Measurements from ENCODE around the gene PFKL. TPM values are rescaled to one million over a fixed set of nuclear protein-coding genes. Genes with fewer than 3 reads are reported as not detected.

The PFKL gene
- 42.1 to 52.3 TPM (median 44.3 TPM) in 5 replicates for total RNA-seq (2022; extraction: Qiagen RNA extraction; ENCODE audit: low read depth)

DNA sequence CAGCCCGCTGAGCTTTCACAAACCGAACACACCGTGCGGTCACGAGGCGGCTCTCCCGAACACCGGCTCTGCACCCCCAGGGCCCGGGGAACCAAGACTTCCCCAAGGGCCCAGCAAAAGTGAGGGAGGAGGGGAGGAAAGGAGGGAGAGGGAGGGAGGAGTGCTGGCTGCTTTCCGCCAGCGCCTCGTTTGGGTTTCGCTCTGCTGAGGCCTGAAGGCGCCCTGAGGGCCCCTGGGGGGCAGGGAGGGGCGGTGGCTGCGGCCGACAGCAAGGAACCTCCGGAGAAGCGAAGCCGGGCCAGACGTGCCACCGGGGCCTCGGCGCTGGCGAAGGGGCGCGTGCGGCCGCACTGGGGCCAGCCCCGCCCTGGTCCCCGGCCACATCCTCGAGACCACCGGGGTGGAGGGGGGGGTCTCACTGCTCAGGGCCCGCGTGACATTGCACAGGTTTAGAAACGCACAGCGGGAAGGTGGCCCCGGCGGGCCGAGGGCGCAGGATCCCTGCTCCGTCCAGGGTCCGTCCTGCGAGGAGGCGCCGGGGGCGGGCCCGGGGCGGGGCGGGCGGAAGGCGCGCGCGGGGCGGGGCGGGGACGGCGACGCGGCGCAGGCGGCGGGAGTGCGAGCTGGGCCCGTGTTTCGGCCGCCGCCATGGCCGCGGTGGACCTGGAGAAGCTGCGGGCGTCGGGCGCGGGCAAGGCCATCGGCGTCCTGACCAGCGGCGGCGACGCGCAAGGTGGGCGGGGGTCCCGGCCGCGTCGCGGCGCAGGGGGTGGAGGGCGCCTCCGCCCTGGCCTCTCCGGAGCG, at the start of gene PFKL:
TSS of gene PFKL (plus strand) at position 596 of the 804 bp plus-strand sequence. CDS start at position 649, 53 bp downstream.

DNA sequence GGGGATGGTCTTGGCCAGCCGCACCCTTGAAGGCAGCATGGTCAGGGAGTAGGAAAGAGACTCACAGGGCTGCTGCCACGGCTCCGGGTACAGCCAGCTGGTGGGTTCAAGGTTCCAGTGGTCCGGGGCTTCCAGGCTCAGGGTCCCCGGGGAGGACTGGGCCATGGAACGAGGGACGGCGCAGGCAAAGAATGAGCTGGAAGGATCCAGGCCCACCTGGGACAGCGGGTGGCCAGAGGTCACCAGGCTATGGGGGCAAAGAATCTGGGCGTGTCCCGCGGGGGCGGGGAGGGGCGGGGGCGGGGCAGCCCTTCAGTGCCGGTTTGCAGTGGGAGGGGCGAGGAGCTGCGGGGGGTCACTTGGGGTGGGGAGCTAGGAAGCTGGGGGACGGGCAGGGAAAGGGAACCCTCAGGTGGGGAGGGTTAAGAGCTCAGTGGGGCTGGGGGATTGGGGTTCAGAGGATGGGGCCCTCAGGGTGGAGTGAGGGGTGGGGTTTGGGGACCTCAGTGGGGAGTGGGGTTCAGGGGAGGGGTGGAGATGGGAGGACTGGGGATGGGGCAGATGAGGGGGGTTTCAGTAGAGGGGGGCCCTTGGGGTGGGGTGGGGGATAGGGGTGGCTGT, 38.1 kb upstream of the PFKL start, which contains the start of gene DNMT3L:
TSS of gene DNMT3L (minus strand) at position 223 of the 621 bp plus-strand sequence. CDS start 638 bp downstream, outside the sequence.

DNA sequence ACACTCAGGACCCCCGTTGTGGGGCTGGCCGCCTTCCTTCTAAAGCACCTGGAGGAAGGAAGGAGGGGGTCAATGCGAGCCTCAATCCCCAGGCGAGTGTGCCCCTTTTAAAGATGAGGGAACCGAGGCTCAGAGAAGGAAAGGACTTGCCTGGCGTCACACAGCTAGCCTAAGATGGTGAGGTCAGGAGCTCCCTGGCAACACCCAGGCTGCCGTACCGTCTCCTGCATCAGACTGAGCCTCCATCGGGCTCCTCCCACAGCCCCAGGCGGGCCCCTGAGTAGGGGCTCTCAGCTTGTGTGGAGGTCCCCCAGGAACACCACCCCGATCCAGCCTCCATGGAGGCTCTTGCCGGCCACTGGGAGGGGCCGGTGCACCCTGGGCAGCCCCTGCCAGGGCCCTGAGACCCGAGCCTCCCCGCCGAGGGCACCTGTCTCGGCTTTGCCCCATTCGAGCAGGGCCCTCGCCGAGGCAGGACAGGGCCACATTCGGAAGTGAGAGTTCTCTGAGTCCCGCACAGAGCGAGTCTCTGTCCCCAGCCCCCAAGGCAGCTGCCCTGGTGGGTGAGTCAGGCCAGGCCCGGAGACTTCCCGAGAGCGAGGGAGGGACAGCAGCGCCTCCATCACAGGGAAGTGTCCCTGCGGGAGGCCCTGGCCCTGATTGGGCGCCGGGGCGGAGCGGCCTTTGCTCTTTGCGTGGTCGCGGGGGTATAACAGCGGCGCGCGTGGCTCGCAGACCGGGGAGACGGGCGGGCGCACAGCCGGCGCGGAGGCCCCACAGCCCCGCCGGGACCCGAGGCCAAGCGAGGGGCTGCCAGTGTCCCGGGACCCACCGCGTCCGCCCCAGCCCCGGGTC, 14.5 kb upstream of the PFKL start, which contains the start of gene AIRE:
TSS of gene AIRE (plus strand) at position 739 of the 855 bp plus-strand sequence. CDS start 131 bp downstream, outside the sequence.

DNA sequence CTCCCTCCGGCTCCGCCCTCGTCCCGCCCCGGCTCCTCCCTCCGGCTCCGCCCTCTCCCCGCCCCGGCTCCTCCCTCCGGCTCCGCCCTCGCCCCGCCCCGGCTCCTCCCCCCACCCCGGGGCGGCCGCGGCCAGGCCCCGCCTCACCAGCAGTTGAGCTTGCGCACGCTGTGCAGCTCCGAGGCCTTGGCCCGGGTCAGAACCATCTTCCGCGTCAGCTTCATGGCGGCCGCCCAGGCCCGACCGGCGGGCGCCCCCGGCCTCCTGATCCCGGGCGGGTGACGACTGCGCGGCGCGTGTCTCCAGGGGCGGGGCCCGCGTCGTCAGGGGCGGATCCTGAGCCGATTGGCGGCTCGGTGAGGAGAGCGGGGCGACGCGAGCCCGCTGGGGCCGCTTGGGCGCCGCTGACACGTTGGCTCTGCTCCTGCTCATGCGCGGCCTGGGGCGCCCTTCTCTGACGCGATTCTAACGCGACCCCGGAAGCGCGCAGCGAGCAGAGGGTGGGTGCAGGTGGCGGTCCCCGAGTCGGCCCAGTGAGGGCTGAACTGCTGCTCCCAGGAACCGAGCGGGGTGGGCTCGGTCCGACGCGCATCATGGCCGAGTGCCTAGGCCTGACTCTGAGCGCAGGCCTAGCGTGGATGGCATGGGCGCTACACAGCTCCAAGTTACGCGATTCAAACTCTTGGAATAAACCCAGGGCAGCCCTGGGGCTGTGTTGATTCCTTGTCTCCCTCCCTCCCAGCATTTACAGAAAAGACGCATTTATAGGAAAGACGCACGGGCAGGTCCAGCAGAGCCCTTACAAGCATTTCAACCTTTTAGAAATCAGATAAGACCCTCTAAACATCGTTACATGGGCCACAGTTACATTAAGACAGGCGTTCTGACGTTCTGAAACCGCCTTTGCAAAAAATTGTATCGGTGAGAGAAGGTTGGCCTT, 39.4 kb downstream of the PFKL start, which contains the start of gene CFAP410:
TSS of gene CFAP410 (minus strand) at position 420 of the 940 bp plus-strand sequence. CDS start at position 224, 196 bp downstream.

DNA sequence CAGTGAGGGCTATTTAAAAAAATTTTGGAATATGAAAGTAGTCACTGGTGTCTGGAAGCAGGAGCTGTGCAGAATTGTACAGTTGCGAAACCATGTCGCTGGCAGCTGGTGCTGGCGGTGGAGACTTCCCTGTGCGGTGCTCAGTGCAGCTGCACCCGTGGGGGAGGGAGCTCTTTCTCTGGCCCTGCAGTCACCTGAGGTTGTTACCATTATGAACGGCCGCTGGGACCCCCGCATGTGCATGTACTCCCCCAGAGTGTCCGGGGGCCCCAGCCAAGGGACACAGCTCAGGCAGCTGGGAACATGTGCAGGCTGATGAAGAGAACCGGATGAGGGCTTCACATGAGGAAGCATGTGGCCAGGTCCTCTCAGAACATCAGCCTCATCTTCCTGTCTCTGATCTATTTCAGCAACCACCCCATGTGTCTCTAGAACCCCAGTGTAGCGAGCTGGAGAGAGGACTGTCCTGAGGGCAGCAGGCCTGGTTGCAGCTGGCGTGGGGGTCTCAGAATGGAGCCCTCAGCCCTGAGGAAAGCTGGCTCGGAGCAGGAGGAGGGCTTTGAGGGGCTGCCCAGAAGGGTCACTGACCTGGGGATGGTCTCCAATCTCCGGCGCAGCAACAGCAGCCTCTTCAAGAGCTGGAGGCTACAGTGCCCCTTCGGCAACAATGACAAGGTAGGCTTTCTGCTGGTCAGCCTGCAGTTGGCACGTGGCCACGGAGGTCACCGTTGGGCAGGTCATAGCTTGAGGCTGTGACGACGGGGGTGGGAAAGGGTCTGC, 53.5 kb downstream of the PFKL start, which contains the start of gene TRPM2:
TSS of gene TRPM2 (plus strand) at position 431 of the 780 bp plus-strand sequence. CDS start at position 511, 80 bp downstream.

Other genes starting within 250 kb of the PFKL start
- gene PWP2, start 192.7 kb upstream of the PFKL start, total RNA-seq (2022; extraction: Qiagen RNA extraction; ENCODE audit: low read depth), result 1.2 to 5.3 TPM (median 2.8 TPM) in 5 replicates
- 2.5 to 4.6 TPM (median 4.1 TPM) in 5 replicates for gene GATD3, start 166.4 kb upstream of the PFKL start, total RNA-seq (2022; extraction: Qiagen RNA extraction; ENCODE audit: low read depth)
- 2.4 to 2.8 TPM (median 2.6 TPM) in 5 replicates for gene ICOSLG, start 59.1 kb upstream of the PFKL start, total RNA-seq (2022; extraction: Qiagen RNA extraction; ENCODE audit: low read depth)
- not detected in 5 replicates for gene DNMT3L, start 38.2 kb upstream of the PFKL start, total RNA-seq (2022; extraction: Qiagen RNA extraction; ENCODE audit: low read depth)
- not detected in 5 replicates for gene AIRE, start 14.2 kb upstream of the PFKL start, total RNA-seq (2022; extraction: Qiagen RNA extraction; ENCODE audit: low read depth)
- 7.0 to 8.7 TPM (median 7.8 TPM) in 5 replicates for gene CFAP410, start 39.3 kb downstream of the PFKL start, total RNA-seq (2022; extraction: Qiagen RNA extraction; ENCODE audit: low read depth)
- gene TRPM2, start 53.6 kb downstream of the PFKL start, total RNA-seq (2022; extraction: Qiagen RNA extraction; ENCODE audit: low read depth), result 5.9 to 12.8 TPM (median 9.0 TPM) in 5 replicates
- gene LRRC3, start 155.5 kb downstream of the PFKL start, total RNA-seq (2022; extraction: Qiagen RNA extraction; ENCODE audit: low read depth), result 1.3 to 1.9 TPM (median 1.5 TPM) in 5 replicates
- not detected in 5 replicates for gene KRTAP10-1, start 240.1 kb downstream of the PFKL start, total RNA-seq (2022; extraction: Qiagen RNA extraction; ENCODE audit: low read depth)